Measurements from ENCODE around the gene LMOD1.

- TF ChIP-seq REST (IDR thresholded peaks at IDR 0.05; ENCODE audit: low read depth, low read length) = no peak
- no peak for TF ChIP-seq CTCF (IDR thresholded peaks at IDR 0.05)
- no peak for TF ChIP-seq RXRA (IDR thresholded peaks at IDR 0.05; ENCODE audit: borderline replicate concordance, low read depth)
- no peak for TF ChIP-seq YY1 (IDR thresholded peaks at IDR 0.05; ENCODE audit: low read depth)
These were observed 61.9 kb downstream of the LMOD1 start for GRCh38 chr1:201884425-201884824.
